PC-3 (cell line): Measurements from ENCODE around the gene SEMA3B. TPM values are rescaled to one million over a fixed set of nuclear protein-coding genes. Genes with fewer than 3 reads are reported as not detected.

ENCODE experiments used
- ATAC-seq: fragments of 200-7000 bp; cut with Tn5 transposase; 2 replicates; pipeline ENCODE4 v1.9.1; 2020; ENCODE audit warnings: mild to moderate bottlenecking, moderate library complexity
- BruUV-seq: library from RNA; stranded (reverse); fragments of 400-500 nt; replicated peaks from 2 replicates; lab custom pipeline; 2021; lab: Mats Ljungman, UMichigan
- CTCF ChIA-PET: fragments of 300-600 bp; sonication (Branson Sonifier 250); formaldehyde crosslinking; loops from one replicate; lab custom pipeline; 2022; ENCODE audit warnings: antibody characterized with exemption; lab: Charles Lee
- POLR2A ChIA-PET: fragments of 300-600 bp; sonication (Branson Sonifier 250); formaldehyde crosslinking; loops from one replicate; lab custom pipeline; 2022; ENCODE audit warnings: antibody characterized with exemption; ENCODE audit not compliant: unreplicated experiment; lab: Charles Lee
- DNase-seq: peaks from one replicate; pipeline ENCODE4 v3.0.0-alpha.2; 2015
- H2AFZ ChIP-seq: fragments of 300-600 bp; sonication (generic); 2 replicates; pipeline ENCODE4 v1.6.0; 2016; ENCODE audit warnings: antibody characterized with exemption, low read length
- H3F3A ChIP-seq: fragments of 300-600 bp; sonication (generic); one replicate; pipeline ENCODE4 v1.6.0; 2017; ENCODE audit warnings: antibody characterized with exemption, low read length, control low read depth, mild to moderate bottlenecking; ENCODE audit not compliant: unreplicated experiment
- H3K27ac ChIP-seq: fragments of 300-600 bp; sonication (generic); 2 replicates; pipeline ENCODE4 v1.5.1; 2016; ENCODE audit warnings: mild to moderate bottlenecking, low read length
- H3K27me3 ChIP-seq: fragments of 300-600 bp; sonication (generic); 2 replicates; pipeline ENCODE4 v1.6.1; 2016; ENCODE audit warnings: low read length, mixed read lengths
- H3K36me3 ChIP-seq: fragments of 300-600 bp; sonication (generic); 2 replicates; pipeline ENCODE4 v1.6.1; 2016; ENCODE audit warnings: low read depth, mixed run types, low read length, mixed read lengths
- H3K4me1 ChIP-seq: fragments of 300-600 bp; sonication (generic); 2 replicates; pipeline ENCODE4 v1.5.1; 2016; ENCODE audit warnings: low read length; ENCODE audit not compliant: insufficient read depth
- H3K4me2 ChIP-seq: fragments of 300-600 bp; sonication (generic); 2 replicates; pipeline ENCODE4 v1.6.0; 2016; ENCODE audit warnings: low read length
- H3K4me3 ChIP-seq: fragments of 300-600 bp; sonication (generic); 2 replicates; pipeline ENCODE4 v1.5.1; 2016; ENCODE audit warnings: mild to moderate bottlenecking, low read length, mixed read lengths
- H3K79me2 ChIP-seq: fragments of 300-600 bp; sonication (generic); 2 replicates; pipeline ENCODE4 v1.6.1; 2017; ENCODE audit warnings: low read length, mixed read lengths
- H3K9ac ChIP-seq: fragments of 300-600 bp; sonication (generic); 2 replicates; pipeline ENCODE4 v1.6.0; 2016; ENCODE audit warnings: mild to moderate bottlenecking, low read length
- H3K9me2 ChIP-seq: fragments of 300-600 bp; sonication (generic); replicated peaks from 2 replicates; pipeline ENCODE4 v1.6.1; 2016; ENCODE audit warnings: mixed run types, low read length, mixed read lengths
- H3K9me3 ChIP-seq: fragments of 300-600 bp; sonication (generic); 2 replicates; pipeline ENCODE4 v1.6.1; 2016; ENCODE audit warnings: low read length, mixed read lengths
- H4K20me1 ChIP-seq: fragments of 300-600 bp; sonication (generic); 2 replicates; pipeline ENCODE4 v1.6.1; 2016; ENCODE audit warnings: low read length, mixed read lengths
- EZH2 ChIP-seq: fragments of 300-600 bp; sonication (generic); IDR thresholded peaks from one replicate; pipeline ENCODE4 v1.6.1; 2017; ENCODE audit warnings: antibody characterized with exemption, mild to moderate bottlenecking, low read length; ENCODE audit not compliant: unreplicated experiment
- EZH2phosphoT487 ChIP-seq: fragments of 300-600 bp; sonication (generic); IDR thresholded peaks from 2 replicates; pipeline ENCODE4 v1.6.1; 2018; ENCODE audit warnings: mild to moderate bottlenecking, antibody characterized with exemption, low read length, borderline replicate concordance
- intact Hi-C: fragments of 100-400 bp; cut with micrococcal nuclease; formaldehyde crosslinking; loops from 2 replicates; pipeline ENCODE4 v1.9.0; 2023
- total RNA-seq: library from RNA; depleted of rRNA; stranded (reverse); fragments of >200 nt; gene quantifications from 2 replicates; pipeline ENCODE4 v1.2.3, GENCODE V29; 2014
- TF ChIP-seq, protein P1 (sequence below): fragments of 300-600 bp; sonication (generic); conservative IDR thresholded peaks from 2 replicates; pipeline ENCODE4 v1.5.1; 2017; ENCODE audit warnings: antibody characterized with exemption, low read depth, mild to moderate bottlenecking, low read length

Gene SEMA3B
- total RNA-seq, 1 experiment from 2014 or later = 40.1 TPM

DNA sequence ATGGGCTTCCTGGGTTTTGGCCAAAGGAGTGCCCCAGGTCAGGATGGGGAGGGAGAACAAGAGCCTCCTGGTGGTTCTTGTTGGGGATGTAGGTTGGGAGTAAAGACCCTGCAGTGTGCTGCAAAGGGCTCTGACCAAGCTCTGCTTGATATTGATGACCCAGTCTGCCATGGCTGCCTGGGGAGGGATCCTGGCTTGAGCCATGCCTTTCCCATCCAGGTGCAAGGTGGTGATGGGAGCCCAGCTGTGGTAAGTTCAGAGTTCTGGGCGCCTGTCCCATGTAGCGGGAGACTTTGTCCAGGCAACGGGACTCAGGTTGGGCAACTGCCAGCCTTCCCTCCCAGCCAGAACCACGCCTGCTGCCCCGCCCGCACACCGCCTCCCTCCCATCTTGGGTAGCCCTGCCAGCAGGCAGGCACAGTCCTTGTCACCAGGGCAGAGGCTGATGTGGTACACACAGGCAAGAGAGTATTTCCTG, 30.4 kb upstream of the SEMA3B start:
- H3K9me2 ChIP-seq = no peaks in the 10 kb centered on the region
- ChIA-PET CTCF (no interaction called here), POLR2A (no interaction called here)
- DNase-seq = peak; percentile 81
- peaks cover 75% of the 10 kb centered on the region for H3K79me2 ChIP-seq
- peak; percentile 16 for ATAC-seq
- peaks cover 5% of the 10 kb centered on the region for H3F3A ChIP-seq
- H4K20me1 ChIP-seq = peaks cover 42% of the 10 kb centered on the region
- intact Hi-C loops = no loop called here
- peak overlapping the region; percentile 78 for H3K4me3 ChIP-seq
- no peak for TF ChIP-seq EZH2phosphoT487
- TF ChIP-seq, protein P1, sequence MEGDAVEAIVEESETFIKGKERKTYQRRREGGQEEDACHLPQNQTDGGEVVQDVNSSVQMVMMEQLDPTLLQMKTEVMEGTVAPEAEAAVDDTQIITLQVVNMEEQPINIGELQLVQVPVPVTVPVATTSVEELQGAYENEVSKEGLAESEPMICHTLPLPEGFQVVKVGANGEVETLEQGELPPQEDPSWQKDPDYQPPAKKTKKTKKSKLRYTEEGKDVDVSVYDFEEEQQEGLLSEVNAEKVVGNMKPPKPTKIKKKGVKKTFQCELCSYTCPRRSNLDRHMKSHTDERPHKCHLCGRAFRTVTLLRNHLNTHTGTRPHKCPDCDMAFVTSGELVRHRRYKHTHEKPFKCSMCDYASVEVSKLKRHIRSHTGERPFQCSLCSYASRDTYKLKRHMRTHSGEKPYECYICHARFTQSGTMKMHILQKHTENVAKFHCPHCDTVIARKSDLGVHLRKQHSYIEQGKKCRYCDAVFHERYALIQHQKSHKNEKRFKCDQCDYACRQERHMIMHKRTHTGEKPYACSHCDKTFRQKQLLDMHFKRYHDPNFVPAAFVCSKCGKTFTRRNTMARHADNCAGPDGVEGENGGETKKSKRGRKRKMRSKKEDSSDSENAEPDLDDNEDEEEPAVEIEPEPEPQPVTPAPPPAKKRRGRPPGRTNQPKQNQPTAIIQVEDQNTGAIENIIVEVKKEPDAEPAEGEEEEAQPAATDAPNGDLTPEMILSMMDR = 0 out of 2 replicates have a peak, but pooled peaks have one; percentile 17
- no peak overlapping the region for H2AFZ ChIP-seq
- H3K9me3 ChIP-seq = no peaks in the 10 kb centered on the region
- no peaks in the 10 kb centered on the region for H3K27me3 ChIP-seq
- H3K4me1 ChIP-seq = peaks cover 15% of the 10 kb centered on the region
- peak overlapping the region; percentile 55 for H3K27ac ChIP-seq
- no TSS peak for BruUV-seq
- peaks cover 7% of the 10 kb centered on the region; the same call in 1 of the 2 replicates for H3K36me3 ChIP-seq
- peak overlapping the region; percentile 85 for H3K9ac ChIP-seq
- H3K4me2 ChIP-seq = peak overlapping the region; percentile 98

DNA sequence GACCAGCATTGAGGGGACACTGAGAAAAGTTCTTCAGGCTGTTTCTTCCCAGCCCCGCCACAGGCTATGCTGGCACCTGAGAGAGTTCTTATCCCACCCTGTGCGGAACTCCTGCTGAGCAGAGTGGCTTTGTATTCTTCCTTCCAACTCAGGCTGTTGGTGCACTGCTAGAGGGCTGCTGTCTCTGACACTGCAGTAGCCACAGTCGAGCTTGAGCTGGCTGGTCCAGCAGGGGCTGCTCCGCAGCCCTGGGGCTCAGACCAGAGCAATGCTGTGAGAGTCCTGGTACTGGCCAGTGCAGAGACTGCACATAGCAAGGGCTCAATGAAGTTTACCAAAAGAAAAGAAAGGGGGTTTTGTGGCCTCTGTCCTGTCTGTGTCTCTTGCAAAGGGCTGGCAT, 29.3 kb upstream of the SEMA3B start:
- Histone ChIP-seq H3F3A (peaks cover 5% of the 10 kb centered on the region), H3K4me1 (peaks cover 15% of the 10 kb centered on the region), H4K20me1 (peaks cover 42% of the 10 kb centered on the region), H3K36me3 (peaks cover 10% of the 10 kb centered on the region; the same call in 1 of the 2 replicates), H3K9me2 (no peaks in the 10 kb centered on the region), H3K27ac (no peak overlapping the region), H3K79me2 (peaks cover 84% of the 10 kb centered on the region), H3K27me3 (no peaks in the 10 kb centered on the region), H3K9me3 (no peaks in the 10 kb centered on the region), H3K9ac (no peak overlapping the region), H3K4me3 (no peak overlapping the region), H3K4me2 (peak overlapping the region; percentile 98), H2AFZ (no peak overlapping the region)
- ChIA-PET POLR2A (no interaction called here), CTCF (no interaction called here)
- intact Hi-C loops = no loop called here
- ATAC-seq (no peak), DNase-seq (no peak)
- BruUV-seq = no TSS peak
- TF ChIP-seq EZH2phosphoT487 (no peak), EZH2 (no peak)
- TF ChIP-seq, protein P1 = no peak

DNA sequence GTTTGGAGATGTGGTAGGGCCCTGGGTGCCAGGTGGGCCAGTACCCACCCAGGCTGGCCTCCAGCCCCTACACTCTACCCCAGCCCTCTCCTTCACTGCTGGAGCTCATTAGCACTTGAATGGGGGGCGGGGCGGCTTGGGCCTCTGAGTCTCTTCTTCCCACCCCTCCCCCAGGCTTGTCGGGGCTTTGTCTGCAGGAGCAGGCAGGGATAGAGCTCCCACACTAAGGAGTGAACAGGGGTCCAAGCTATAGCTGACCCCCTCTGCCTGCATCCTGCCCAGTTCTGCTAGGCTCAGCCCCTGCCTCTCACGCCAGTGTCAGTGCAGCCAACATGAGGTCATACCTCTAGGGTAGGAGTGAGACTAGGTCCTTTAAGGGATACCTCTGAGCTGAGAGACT, 27.8 kb upstream of the SEMA3B start:
- no peak for ATAC-seq
- H3K36me3 ChIP-seq = peaks cover 10% of the 10 kb centered on the region; the same call in 1 of the 2 replicates
- ChIA-PET CTCF (no interaction called here), POLR2A (no interaction called here)
- H2AFZ ChIP-seq = no peak overlapping the region
- no peak for DNase-seq
- no peaks in the 10 kb centered on the region for H3K27me3 ChIP-seq
- no peak overlapping the region for H3K9ac ChIP-seq
- no peaks in the 10 kb centered on the region for H3K9me3 ChIP-seq
- BruUV-seq = no TSS peak
- no peak overlapping the region for H3K4me3 ChIP-seq
- H4K20me1 ChIP-seq = peaks cover 42% of the 10 kb centered on the region
- H3K9me2 ChIP-seq = no peaks in the 10 kb centered on the region
- H3K79me2 ChIP-seq = peaks cover 94% of the 10 kb centered on the region
- H3K27ac ChIP-seq = no peak overlapping the region
- no peak for TF ChIP-seq EZH2
- TF ChIP-seq, protein P1 = no peak
- no peak for TF ChIP-seq EZH2phosphoT487
- intact Hi-C loops = no loop called here
- peaks cover 24% of the 10 kb centered on the region for H3K4me1 ChIP-seq
- peaks cover 5% of the 10 kb centered on the region for H3F3A ChIP-seq
- H3K4me2 ChIP-seq = no peak overlapping the region
